Stimulated activated CD8-positive, alpha-beta memory T cell treated with anti-CD3 and anti-CD28 coated beads, Interleukin-12 subunit alpha, Interleukin-12 subunit beta, amount 100 ng/mL, for 24 hours (primary cell): ENCODE measurements around the gene MLLT11.
"Not testable (repeated sequence)": the region's sequence is repeated elsewhere in the genome, so short reads cannot be mapped to it uniquely, and the experiment has no call there.

Experiments used
- DNase-seq: peaks from one replicate; pipeline ENCODE4 v3.0.0-alpha.2; 2020; ENCODE audit errors: extremely low read depth

Gene MLLT11

DNA sequence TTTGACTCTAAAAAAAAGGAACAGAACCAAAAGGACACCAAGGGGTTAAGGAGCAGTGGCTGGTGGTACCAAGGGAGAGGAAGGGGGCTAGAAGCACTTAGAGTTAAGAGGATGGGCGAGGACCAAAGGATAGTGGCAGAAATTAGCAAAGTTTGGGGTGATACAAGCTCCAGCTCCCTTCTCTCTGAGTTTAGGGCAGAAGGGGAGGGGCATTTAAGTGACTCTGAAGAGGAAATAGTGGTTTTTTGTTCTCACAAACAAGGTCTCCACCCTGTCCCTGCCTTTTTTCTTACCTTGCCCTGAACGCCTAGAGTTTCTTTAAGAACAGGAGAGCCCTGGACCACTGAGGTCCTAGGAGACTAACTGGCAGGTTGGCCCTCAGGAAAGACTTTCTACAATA is 4.0 kb upstream of the MLLT11 start:
- DNase-seq, result no peak

DNA sequence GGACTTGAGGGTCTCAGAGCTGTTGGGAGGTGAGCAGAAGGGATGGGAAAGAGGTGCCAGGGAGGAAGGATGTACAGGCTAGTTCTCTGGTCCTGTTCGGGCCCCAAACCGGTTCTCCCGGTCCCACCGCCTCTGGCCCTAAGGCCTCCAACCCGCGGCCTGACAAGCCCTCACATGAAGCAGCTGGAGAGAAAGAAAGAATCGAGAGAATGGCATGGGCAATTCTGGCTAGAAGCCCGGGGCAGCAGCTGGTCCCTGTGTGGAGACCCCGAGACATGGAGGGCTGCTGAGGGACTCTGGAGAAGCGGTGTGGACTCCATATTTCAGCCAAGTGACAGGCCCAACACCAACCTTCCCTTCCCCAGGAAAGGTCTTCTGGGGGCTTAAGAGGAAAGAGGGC is 1.5 kb upstream of the MLLT11 start:
- no peak for DNase-seq

DNA sequence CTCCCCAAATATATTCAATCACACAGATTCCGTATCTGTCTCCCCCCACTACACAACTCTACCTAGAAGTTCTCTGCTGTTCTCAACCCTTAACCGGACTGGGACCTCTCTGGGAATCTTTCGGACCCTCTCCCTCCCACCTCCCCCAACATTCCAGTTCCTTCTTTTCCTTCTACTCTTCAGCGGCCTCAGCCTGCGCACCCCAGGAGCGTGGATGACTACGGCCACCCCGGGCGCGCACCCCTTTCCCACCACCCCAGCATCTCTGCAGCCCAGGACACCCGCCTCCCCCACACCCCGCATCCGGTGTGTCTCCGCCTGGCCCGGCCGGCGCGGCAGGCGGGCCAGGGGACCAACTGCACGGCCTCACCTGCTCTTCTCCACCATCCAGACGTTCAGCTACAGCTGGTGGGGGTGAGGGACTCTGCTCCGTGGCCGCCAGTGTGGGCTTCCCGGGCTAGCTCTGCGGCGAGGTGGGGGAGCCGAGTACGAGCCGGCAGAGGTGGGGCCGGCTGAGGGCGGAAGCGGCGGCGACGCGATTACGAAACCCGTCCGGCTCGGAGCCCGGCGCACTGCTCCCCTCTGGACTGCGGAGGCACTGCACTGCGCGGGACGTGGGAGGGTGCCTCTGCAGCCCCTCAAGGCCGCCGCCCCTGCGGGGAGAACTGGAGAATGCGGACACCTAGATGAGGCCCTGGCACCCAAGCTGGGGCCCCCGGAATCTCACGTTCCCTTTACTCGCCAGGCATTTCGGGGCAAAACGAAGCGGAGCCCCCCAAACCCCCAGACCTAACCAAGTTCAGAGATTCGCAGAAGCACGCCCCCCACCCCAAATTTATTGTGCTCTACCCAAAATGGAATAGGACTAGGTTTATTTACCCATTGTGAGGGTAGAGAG is 839 bp upstream of the MLLT11 start, which contains the start of gene CDC42SE1:
TSS of gene CDC42SE1 (minus strand) at position 514 of the 898 bp plus-strand sequence. CDS start 3,892 bp downstream, outside the sequence.
- peak; percentile 62 for DNase-seq

DNA sequence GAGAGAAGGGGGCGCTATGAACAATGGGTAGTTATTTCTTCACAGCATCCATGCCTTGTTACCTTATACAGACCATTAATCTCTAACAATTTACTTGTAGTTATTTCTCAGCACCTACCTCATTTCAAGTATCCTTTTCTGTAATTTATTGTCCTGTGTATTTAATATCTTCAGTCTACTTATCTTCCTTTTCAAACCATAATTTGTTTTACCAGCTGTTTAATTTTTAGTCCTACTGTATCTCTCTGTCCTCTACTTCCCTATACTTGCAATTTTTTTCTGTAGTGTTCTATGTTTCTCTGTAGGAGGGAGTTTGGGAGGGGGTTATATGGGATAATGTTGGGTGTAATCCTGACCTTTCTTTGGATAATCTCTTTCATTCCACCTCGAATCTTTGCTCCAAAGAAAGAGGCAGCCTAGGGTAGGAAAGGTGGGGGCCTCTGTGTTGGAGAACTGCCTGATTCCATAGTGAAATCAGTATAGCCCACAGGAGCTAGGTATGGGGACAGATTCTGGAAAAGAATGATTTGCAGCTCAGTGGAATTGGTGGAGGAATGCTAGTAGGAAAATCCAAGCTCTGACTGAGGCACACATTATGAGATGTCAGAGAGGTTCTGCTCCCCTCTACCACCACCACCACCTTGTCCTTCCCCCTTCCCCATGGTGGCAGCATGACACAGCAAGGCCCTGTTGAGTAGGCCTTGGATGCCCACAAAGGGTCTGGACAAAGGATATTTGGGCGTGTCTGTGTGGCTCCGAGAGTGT is 642 bp downstream of the MLLT11 start:
- no peak for DNase-seq

DNA sequence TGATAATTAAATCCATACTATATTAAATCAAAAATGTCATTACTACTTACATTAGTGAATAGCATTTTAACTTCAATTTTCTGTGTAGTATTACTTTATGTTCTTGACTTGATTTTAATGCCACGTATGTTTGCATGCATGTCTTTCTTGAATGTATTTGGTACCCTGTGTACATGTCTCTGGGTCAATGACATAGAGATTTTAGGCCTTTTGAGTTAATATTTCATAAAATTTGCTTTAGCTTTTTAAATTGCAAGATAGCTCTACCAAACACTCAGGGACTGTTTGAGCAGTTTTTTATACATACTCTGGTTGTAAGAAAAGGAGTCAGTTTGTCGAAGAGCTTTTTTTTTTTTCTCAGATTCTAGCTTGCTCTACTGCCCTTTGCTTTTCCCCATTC is 1.5 kb downstream of the MLLT11 start:
- DNase-seq, result no peak

DNA sequence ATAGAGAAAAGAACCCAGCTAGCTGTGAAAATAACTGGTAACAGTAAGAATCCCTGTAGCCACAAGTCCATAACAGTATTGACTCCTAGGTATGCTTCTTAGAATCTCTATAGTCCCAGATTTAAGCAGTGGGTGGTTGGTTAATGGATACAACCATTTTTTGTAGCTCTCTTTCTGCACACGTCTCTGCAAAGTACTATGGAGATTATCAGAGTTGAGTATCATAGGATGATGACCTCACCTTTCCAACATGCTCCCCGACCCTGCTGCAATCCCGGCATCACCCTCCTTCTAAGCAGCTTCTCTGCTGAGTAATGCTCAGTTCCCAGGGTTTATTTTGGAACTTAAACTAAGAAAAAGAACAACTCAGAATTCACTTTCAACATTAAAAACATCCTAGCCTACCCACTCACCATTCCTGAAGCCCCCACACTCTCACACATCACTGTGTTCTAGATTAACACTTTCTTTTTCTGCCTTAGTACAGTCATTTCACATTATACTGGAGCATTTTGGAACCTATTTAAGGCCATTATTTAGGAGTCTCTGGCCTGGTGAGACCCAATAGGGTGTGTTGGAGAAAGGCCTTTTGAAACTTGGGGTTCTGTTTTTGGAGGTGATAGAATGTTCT is 2.7 kb downstream of the MLLT11 start:
- no peak for DNase-seq

DNA sequence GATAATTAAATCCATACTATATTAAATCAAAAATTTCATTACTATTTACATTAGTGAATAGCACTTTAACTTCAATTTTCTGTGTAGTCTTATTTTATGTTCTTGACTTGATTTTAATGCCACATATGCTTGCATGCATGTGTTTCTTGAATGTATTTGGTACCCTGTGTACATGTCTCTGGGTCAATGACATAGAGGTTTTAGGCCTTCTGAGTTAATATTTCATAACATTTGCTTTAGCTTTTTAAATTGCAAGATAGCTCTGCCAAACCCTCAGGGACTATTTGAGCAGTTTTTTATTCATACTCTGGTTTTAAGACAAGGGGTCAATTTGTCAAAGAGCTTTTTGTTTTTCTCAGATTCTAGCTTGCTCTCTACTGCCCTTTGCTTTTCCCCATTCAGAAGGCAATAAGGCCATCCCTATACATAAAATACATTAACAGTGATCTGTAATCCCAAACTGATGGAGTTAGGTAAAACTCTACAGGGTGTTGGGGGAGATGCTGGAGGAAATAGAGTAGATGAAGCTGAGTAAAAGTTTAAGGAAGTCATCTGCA is 5.0 kb downstream of the MLLT11 start:
- no peak for DNase-seq

DNA sequence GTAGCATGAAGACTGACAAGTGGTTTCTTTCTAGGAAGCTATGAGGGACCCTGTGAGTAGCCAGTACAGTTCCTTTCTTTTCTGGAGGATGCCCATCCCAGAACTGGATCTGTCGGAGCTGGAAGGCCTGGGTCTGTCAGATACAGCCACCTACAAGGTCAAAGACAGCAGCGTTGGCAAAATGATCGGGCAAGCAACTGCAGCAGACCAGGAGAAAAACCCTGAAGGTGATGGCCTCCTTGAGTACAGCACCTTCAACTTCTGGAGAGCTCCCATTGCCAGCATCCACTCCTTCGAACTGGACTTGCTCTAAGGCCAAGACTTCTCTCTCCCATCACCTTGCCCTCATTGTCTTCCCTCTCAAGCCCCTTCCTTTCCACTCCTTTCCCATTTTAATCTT is 7.0 kb downstream of the MLLT11 start:
- no peak for DNase-seq

DNA sequence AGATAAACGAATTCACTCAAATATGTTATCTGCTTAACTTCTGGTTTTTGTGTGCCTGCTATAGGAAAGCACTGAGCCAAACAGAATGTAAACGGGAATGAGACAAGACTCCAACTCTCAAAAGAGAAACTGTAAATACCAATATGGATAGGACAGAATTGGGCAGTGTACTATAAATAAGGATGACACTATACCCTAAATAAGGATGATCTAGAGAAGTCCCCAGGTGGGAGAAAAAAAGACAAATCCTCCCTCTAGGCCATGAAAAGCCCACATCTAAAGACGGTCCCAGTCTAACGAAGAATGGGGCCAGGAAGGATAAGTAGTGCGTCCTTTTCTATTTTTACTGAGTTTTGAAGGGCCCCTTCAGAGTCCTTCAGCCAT is 8.9 kb downstream of the MLLT11 start:
- no peak for DNase-seq

DNA sequence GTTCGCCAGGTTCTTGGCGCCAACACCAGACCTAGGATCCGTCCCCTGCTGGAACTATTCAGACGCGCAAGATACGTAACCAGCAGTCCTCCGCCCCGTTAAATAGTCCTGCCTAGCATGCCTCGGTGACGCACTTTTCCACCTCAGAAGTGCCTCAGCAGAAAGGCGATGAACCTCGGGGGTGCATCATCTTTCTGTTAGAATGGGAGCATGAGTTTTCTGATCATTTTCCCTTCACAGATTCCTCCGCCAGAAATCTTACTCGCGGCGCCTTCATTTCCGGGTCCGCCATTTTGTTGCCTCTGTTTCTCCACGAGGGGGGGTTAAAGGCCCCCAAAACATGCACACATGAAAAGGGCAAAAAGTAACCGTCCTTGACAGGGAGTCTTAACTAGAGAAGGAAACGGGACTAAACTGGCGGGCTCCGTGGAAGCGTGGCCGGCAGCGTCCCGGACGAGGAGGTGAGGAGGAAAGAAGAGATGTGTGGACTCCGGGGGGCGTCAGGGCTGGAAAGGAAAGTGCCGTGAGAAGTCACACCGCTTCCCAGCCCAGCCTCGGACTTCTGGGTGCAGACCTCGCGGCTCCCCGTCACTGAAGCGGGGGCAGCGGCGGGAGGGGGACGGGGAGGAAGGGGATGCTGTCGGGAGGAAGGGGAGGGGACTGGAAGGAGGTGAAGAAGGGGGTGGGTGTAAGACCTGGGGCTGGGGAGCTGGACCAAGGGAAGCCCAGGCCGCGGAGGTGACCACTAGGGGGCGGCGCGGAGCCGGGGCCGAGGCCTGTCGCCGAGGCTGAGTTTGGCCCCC is 10.5 kb downstream of the MLLT11 start, which contains the start of gene GABPB2:
TSS of gene GABPB2 (plus strand) at position 288 of the 803 bp plus-strand sequence. CDS start 17,429 bp downstream, outside the sequence.
- peak; percentile 65 for DNase-seq

DNA sequence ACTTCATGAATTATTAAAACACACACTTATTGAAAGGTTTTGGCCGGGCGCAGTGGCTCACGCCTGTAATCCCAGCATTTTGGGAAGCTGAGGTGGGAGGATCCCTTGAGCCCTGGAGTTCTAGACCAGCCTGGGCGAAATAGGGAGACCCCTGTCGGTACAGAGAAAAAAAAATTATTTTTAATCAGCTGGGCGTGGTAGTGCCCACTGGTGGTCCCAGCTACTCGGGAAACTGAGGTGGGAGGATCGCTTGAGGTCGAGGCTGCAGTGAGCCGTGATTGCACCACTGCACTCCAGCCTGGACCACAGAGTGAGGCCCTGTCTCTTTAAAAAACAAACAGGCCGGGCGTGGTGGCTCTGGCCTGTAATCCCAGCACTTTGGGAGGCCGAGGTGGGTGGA is 12.0 kb downstream of the MLLT11 start:
- no peak for DNase-seq

DNA sequence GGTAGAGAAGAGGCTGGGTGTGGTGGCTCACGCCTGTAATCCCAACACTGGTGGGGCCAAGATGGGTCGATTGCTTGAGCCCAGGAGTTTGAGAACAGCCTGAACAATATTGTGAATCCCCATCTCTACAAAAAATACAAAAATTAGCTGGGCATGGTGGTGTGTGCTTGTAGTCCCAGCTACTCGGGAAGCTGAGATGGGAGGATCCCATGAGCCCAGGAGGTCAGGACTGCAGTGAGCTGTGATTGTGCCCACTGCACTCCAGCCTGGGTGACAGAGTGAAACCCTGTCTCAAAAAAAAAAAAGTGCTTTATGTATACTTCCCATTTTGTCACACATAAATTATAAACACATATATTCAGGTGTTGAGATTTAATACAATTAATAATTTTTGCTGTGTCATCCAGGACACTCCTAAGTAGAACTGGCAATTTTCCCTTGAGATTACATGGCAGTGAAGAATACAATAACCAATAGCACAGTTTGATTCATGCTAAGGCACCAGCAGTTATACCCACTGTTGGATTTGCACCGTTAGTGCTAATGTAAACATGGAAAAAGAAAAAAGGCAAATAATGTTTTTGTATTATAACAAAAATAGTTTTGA is 25.9 kb downstream of the MLLT11 start:
- DNase-seq, result no peak

DNA sequence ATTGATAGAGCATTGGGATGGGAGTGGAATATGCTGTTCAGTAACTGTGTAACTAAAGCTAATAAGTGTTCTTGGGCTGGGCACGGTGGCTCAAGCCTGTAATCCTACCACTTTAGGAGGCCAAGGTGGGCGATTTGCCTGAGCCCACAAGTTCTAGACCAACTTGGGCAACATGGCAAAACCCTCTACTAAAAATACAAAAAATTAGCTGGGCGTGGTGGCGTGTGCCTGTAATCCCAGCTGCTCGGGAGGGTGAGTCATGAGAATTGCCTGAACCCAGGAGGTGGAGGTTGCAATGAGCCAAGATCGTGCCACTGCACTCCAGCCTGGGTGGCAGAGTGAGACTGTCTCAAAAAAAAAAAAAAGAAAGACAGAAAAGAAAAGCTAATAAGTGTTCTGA is 37.2 kb downstream of the MLLT11 start:
- DNase-seq, result not testable (repeated sequence)

DNA sequence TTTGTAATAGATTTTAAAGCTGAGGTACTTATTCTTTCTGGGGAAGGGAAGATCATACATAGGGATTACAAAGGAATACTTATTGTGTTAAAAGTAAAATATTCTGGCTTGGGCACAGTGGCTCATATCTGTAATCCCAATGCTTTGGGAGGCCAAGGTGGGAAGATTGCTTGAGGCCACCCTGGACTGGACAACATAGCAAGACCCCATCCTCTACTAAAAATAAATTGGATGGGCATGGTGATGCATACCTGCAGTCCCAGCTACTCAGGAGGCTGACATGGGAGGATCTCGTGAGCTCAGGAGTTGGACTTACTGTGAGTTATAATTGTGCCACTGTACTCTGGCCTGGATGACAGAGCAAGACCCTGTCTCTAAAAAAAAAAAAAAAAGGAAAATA is 37.9 kb downstream of the MLLT11 start:
- DNase-seq, result no peak

DNA sequence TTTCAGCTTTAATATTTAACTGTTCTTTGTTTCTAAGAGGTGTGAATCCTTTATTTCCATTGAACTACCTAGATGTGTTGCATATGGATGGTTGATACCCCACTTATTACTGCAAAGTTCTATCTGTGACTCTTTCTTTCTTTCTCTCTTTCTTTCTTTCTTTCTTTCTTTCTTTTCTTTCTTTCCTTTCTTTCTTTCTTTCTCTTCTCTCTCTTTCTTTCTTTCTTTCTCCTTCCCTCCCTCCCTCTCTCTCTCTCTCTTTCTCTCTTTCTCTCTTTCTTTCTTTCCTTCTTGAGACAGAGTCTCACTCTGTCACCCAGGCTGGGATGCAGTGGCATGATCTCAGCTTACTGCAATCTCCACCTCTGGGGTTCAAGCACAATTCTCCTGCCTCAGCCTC is 44.4 kb downstream of the MLLT11 start:
- DNase-seq, result no peak

DNA sequence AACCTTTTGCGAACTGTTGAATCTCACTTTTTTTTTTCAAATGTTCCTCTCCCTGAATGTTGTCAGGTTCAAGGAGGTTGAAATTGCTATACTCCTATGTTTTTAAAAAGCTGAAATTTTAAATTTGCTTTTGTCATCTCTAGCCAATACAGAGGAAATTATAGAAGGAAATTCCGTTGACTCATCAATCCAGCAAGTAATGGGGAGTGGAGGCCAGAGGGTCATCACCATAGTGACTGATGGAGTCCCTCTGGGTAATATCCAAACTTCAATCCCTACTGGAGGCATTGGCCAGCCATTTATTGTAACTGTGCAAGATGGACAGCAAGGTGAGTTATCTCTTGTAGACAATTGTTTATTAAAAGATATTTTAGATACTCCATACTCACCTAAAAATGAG is 46.7 kb downstream of the MLLT11 start:
- DNase-seq, result no peak

DNA sequence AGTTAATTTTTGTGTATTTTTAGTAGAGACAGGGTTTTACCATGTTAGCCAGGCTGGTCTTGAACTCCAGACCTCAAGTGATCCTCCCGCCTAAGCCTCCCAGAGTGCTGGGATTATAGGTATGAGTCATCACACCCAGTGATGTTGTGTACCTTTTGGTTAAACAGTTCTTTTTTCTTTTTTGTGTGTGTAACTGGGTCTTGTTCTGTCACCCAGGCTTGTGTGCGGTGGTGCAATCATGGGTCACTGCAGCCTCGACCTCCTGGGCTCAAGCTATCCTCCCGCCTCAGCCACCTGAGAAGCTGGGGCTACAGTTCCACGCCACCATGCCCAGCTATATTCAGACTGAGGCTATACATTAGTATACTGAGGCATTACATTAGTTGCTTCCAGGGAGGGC is 48.1 kb downstream of the MLLT11 start:
- no peak for DNase-seq

DNA sequence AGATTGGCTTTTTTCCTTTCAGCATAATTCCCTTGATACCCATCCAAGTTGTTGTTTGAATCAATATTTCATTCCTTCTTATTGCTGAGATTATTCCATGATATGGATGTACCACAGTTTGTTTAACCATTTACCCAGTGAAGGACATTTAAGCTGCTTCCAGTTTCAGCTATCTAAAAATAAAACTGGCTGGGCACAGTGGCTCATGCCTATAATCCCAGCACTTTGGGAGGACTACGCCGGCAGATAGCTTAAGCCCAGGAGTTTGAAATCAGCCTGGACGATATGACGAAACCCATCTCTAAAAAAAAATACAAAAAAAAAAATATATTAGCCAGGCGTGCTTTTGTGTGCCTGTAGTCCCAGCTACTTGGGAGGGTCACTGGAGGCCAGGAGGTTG is 53.7 kb downstream of the MLLT11 start:
- no peak for DNase-seq
